Measurements from ENCODE around the gene TST. TPM values are rescaled to one million over a fixed set of nuclear protein-coding genes. Genes with fewer than 3 reads are reported as not detected.

The TST gene
- total and polyA plus RNA-seq, 10 donors, result 10.3 to 27.1 (median 12.8) TPM

GRCh38 chr22:36966851-36967540 lies 52.3 kb downstream of the TST start:
- intact Hi-C loops (cut with DNase I; ENCODE audit: low total_unique reads), result no loop called here
- no peaks in the 10 kb centered on the region for H3K36me3 ChIP-seq
- H3K4me3 ChIP-seq, result no peak overlapping the region
- TF ChIP-seq POLR2AphosphoS5 (IDR thresholded peaks at IDR 0.05), result no peak
- no peak for TF ChIP-seq POLR2A (IDR thresholded peaks at IDR 0.05)
- TF ChIP-seq CTCF (IDR thresholded peaks at IDR 0.05 in 8 of 11, conservative IDR thresholded peaks at IDR 0.05 in 3 of 11), result no peak
- 73 to 88% (median 85%) methylated on average over 11 of the region's 11 CpGs for WGBS, 5 donors
- H3K9me3 ChIP-seq, result no peaks in the 10 kb centered on the region
- DNase-seq, result no peak
- peaks cover 0 to 23% (median 0%) of the 10 kb centered on the region in 6 donors for H3K4me1 ChIP-seq
- H3K27me3 ChIP-seq (replicated peaks in 1 of 7), result no peaks in the 10 kb centered on the region
- no peak overlapping the region for H3K27ac ChIP-seq

- H3K4me3 ChIP-seq, result no peak overlapping the region
- H3K36me3 ChIP-seq, result no peaks in the 10 kb centered on the region
- WGBS, 5 donors, result 52 to 72% (median 61%) methylated on average over 2 of the region's 2 CpGs
- TF ChIP-seq CTCF (IDR thresholded peaks at IDR 0.05 in 8 of 11, conservative IDR thresholded peaks at IDR 0.05 in 3 of 11) (no peak), POLR2AphosphoS5 (IDR thresholded peaks at IDR 0.05) (no peak), POLR2A (IDR thresholded peaks at IDR 0.05) (no peak)
- H3K4me1 ChIP-seq, result peaks cover 0 to 23% (median 0%) of the 10 kb centered on the region in 6 donors
- H3K27me3 ChIP-seq (replicated peaks in 1 of 7), result peaks cover 0 to 9% (median 0%) of the 10 kb centered on the region in 7 donors
- peak overlapping the region in 1 of 8 donors; percentile 36 for H3K27ac ChIP-seq
- no peaks in the 10 kb centered on the region for H3K9me3 ChIP-seq
- no peak for DNase-seq
- intact Hi-C loops (cut with DNase I; ENCODE audit: low total_unique reads), result no loop called here
Measured at GRCh38 chr22:36965696-36966095, 53.6 kb downstream of the TST start.

GRCh38 chr22:36964106-36964505 lies 55.1 kb downstream of the TST start:
- Histone ChIP-seq H3K4me1 (peaks cover 0 to 11% (median 0%) of the 10 kb centered on the region in 6 donors), H3K27ac (no peak overlapping the region), H3K36me3 (no peaks in the 10 kb centered on the region), H3K9me3 (no peaks in the 10 kb centered on the region), H3K27me3 (replicated peaks in 1 of 7) (peaks cover 0 to 25% (median 0%) of the 10 kb centered on the region in 7 donors), H3K4me3 (no peak overlapping the region)
- DNase-seq, result no peak
- intact Hi-C loops (cut with DNase I; ENCODE audit: low total_unique reads), result no loop called here
- TF ChIP-seq CTCF (IDR thresholded peaks at IDR 0.05 in 8 of 11, conservative IDR thresholded peaks at IDR 0.05 in 3 of 11) (no peak), POLR2AphosphoS5 (IDR thresholded peaks at IDR 0.05) (no peak), POLR2A (IDR thresholded peaks at IDR 0.05) (no peak)

GRCh38 chr22:36963302-36963701 lies 55.9 kb downstream of the TST start:
- Histone ChIP-seq H3K4me1 (peaks cover 0 to 8% (median 0%) of the 10 kb centered on the region in 6 donors), H3K4me3 (no peak overlapping the region), H3K27ac (no peak overlapping the region), H3K9me3 (no peaks in the 10 kb centered on the region), H3K36me3 (no peaks in the 10 kb centered on the region), H3K27me3 (replicated peaks in 1 of 7) (peaks cover 0 to 26% (median 0%) of the 10 kb centered on the region in 7 donors)
- WGBS, 5 donors, result 42 to 74% (median 55%) methylated on average over 2 of the region's 2 CpGs
- no peak for TF ChIP-seq POLR2AphosphoS5 (IDR thresholded peaks at IDR 0.05)
- TF ChIP-seq POLR2A (IDR thresholded peaks at IDR 0.05), result no peak
- no peak for TF ChIP-seq CTCF (IDR thresholded peaks at IDR 0.05 in 8 of 11, conservative IDR thresholded peaks at IDR 0.05 in 3 of 11)
- intact Hi-C loops (cut with DNase I; ENCODE audit: low total_unique reads), result no loop called here
- DNase-seq, result no peak
